Natural killer cell (primary cell): ENCODE data around the gene SLX9. TPM values are rescaled to one million over a fixed set of nuclear protein-coding genes. Genes with fewer than 3 reads are reported as not detected.

ENCODE experiments used
- ATAC-seq, 3 donors: fragments of 150-1000 bp in 2 of 3; fragments of 200-7000 bp in 1 of 3; cut with Tn5 transposase; 1 replicate in 1 of 3; 2 replicates in 2 of 3; pipeline ENCODE4 v1.10.0; 2021; ENCODE audit warnings: mild to moderate bottlenecking in 2 of 3, moderate library complexity in 2 of 3
- DNase-seq, 2 donors: peaks; one replicate each; pipeline versions ENCODE4 v3.0.0 to v3.0.0-alpha.2; 2013 to 2021; ENCODE audit warnings: mixed read lengths in 1 of 2
- H3K27ac ChIP-seq: one replicate; pipeline ENCODE4 v1.5.1; 2013; ENCODE audit warnings: mild to moderate bottlenecking, low read length
- H3K27me3 ChIP-seq: one replicate; pipeline ENCODE4 v1.6.1; 2013; ENCODE audit warnings: low read length; ENCODE audit not compliant: control insufficient read depth, insufficient read depth
- H3K36me3 ChIP-seq: one replicate; pipeline ENCODE4 v1.6.1; 2013; ENCODE audit warnings: low read length; ENCODE audit not compliant: control insufficient read depth, insufficient read depth
- H3K4me1 ChIP-seq: one replicate; pipeline ENCODE4 v1.6.1; 2013; ENCODE audit warnings: low read length; ENCODE audit not compliant: control insufficient read depth, insufficient read depth
- H3K4me3 ChIP-seq: one replicate; pipeline ENCODE4 v1.5.1; 2013; ENCODE audit warnings: low read length
- H3K9me3 ChIP-seq: one replicate; pipeline ENCODE4 v1.6.1; 2013; ENCODE audit warnings: low read length; ENCODE audit not compliant: control insufficient read depth, insufficient read depth
- H3K27ac Mint-ChIP-seq, 2 donors: one replicate each; pipeline ENCODE4 v1.8.0; 2022; ENCODE audit warnings: mild to moderate bottlenecking in 2 of 2, mixed read lengths in 2 of 2, moderate library complexity in 1 of 2
- H3K27me3 Mint-ChIP-seq, 2 donors: one replicate each; pipeline ENCODE4 v1.8.0; 2022; ENCODE audit warnings: low read depth in 2 of 2, mixed read lengths in 2 of 2
- H3K36me3 Mint-ChIP-seq: one replicate; pipeline ENCODE4 v1.8.0; 2022; ENCODE audit warnings: mixed read lengths
- H3K4me1 Mint-ChIP-seq, 2 donors: one replicate each; pipeline ENCODE4 v1.8.0; 2022; ENCODE audit warnings: mixed read lengths in 2 of 2
- H3K4me3 Mint-ChIP-seq: one replicate; pipeline ENCODE4 v1.8.0; 2022; ENCODE audit warnings: mild to moderate bottlenecking, moderate library complexity, mixed read lengths
- H3K9me3 Mint-ChIP-seq, 2 donors: one replicate each; pipeline ENCODE4 v1.8.0; 2022; ENCODE audit warnings: mixed read lengths in 2 of 2
- CTCF ChIP-seq: fragments of 200-600 bp; IDR thresholded peaks from one replicate; pipeline ENCODE4 v1.8.0; 2022; ENCODE audit warnings: antibody characterized with exemption
- WGBS: methylation state at CpG from one replicate; pipeline ENCODE4 v1.1.7; 2013; ENCODE audit warnings: missing lambda C conversion rate; ENCODE audit not compliant: insufficient coverage; 5-methylcytosine and 5-hydroxymethylcytosine counted together
- intact Hi-C: fragments of 100-400 bp; cut with micrococcal nuclease; formaldehyde crosslinking; loops from one replicate; pipeline ENCODE4 v1.14.2; 2022
- total RNA-seq, 4 donors: library from RNA; stranded (reverse); fragments of 120-200 nt in 1 of 4; gene quantifications; one replicate each; pipeline versions ENCODE4 v1.2.3 to v1.2.4, GENCODE V29; 2013 to 2022

Gene SLX9
- total RNA-seq, 3 donors from 2014 or later (not counting 1 experiment from before 2014, with no cell fraction given), result 12.8 to 22.9 (median 20.0) TPM

GRCh38 chr21:45014747-45015468, 75.1 kb downstream of the SLX9 start:
- peaks cover 28 to 42% of the 10 kb centered on the region in 2 donors for H3K27me3 Mint-ChIP-seq
- H3K36me3 ChIP-seq, result no peaks in the 10 kb centered on the region
- no peaks in the 10 kb centered on the region for H3K9me3 Mint-ChIP-seq
- no peak for TF ChIP-seq CTCF
- no peak overlapping the region for H3K4me3 ChIP-seq
- no peak overlapping the region for H3K27ac ChIP-seq
- H3K27ac Mint-ChIP-seq, result no peak overlapping the region
- peaks cover 3% of the 10 kb centered on the region for H3K4me1 ChIP-seq
- ATAC-seq (no peak), DNase-seq (no peak)
- H3K36me3 Mint-ChIP-seq, result no peaks in the 10 kb centered on the region
- H3K4me3 Mint-ChIP-seq, result no peak overlapping the region
- 86% methylated on average over 10 of the region's 14 CpGs for WGBS
- intact Hi-C loops, result no loop called here
- H3K4me1 Mint-ChIP-seq, result peaks cover 7 to 8% of the 10 kb centered on the region in 2 donors
- no peaks in the 10 kb centered on the region for H3K9me3 ChIP-seq
- peaks cover 12% of the 10 kb centered on the region for H3K27me3 ChIP-seq

- Mint-ChIP-seq H3K9me3 (no peaks in the 10 kb centered on the region), H3K4me1 (peaks cover 7 to 8% of the 10 kb centered on the region in 2 donors), H3K27ac (no peak overlapping the region), H3K36me3 (no peaks in the 10 kb centered on the region), H3K27me3 (peaks cover 25 to 41% of the 10 kb centered on the region in 2 donors), H3K4me3 (no peak overlapping the region)
- DNase-seq, result no peak
- no peak overlapping the region for H3K4me3 ChIP-seq
- no peak for ATAC-seq
- H3K36me3 ChIP-seq, result no peaks in the 10 kb centered on the region
- no peak for TF ChIP-seq CTCF
- intact Hi-C loops, result no loop called here
- H3K27ac ChIP-seq, result no peak overlapping the region
- peaks cover 3% of the 10 kb centered on the region for H3K4me1 ChIP-seq
- no peaks in the 10 kb centered on the region for H3K9me3 ChIP-seq
- H3K27me3 ChIP-seq, result peaks cover 12% of the 10 kb centered on the region
- WGBS, result 73% methylated on average over 11 of the region's 11 CpGs
Measured at GRCh38 chr21:45015469-45015860, 75.6 kb downstream of the SLX9 start.

GRCh38 chr21:45016031-45016405, 76.2 kb downstream of the SLX9 start:
- H3K4me3 ChIP-seq, result no peak overlapping the region
- Mint-ChIP-seq H3K27me3 (peaks cover 27 to 39% of the 10 kb centered on the region in 2 donors), H3K36me3 (no peaks in the 10 kb centered on the region), H3K27ac (no peak overlapping the region), H3K4me3 (no peak overlapping the region), H3K9me3 (no peaks in the 10 kb centered on the region), H3K4me1 (peaks cover 7 to 8% of the 10 kb centered on the region in 2 donors)
- peaks cover 3% of the 10 kb centered on the region for H3K4me1 ChIP-seq
- H3K27me3 ChIP-seq, result peaks cover 12% of the 10 kb centered on the region
- no peak for DNase-seq
- H3K27ac ChIP-seq, result no peak overlapping the region
- TF ChIP-seq CTCF, result no peak
- intact Hi-C loops, result no loop called here
- H3K9me3 ChIP-seq, result no peaks in the 10 kb centered on the region
- H3K36me3 ChIP-seq, result no peaks in the 10 kb centered on the region
- 80% methylated on average over 5 of the region's 7 CpGs for WGBS
- no peak for ATAC-seq
